GM18909 (cell line): ENCODE results near the gene MRPS11.
"Not testable (repeated sequence)": the region's sequence is repeated elsewhere in the genome, so short reads cannot be mapped to it uniquely, and the experiment has no call there.

ENCODE experiments used
- ATAC-seq: cut with Tn5 transposase; IDR thresholded peaks from one replicate; pipeline ENCODE4 v1.9.1; 2021; ENCODE audit warnings: mild to moderate bottlenecking; ENCODE audit not compliant: unreplicated experiment, poor library complexity

The MRPS11 gene

DNA sequence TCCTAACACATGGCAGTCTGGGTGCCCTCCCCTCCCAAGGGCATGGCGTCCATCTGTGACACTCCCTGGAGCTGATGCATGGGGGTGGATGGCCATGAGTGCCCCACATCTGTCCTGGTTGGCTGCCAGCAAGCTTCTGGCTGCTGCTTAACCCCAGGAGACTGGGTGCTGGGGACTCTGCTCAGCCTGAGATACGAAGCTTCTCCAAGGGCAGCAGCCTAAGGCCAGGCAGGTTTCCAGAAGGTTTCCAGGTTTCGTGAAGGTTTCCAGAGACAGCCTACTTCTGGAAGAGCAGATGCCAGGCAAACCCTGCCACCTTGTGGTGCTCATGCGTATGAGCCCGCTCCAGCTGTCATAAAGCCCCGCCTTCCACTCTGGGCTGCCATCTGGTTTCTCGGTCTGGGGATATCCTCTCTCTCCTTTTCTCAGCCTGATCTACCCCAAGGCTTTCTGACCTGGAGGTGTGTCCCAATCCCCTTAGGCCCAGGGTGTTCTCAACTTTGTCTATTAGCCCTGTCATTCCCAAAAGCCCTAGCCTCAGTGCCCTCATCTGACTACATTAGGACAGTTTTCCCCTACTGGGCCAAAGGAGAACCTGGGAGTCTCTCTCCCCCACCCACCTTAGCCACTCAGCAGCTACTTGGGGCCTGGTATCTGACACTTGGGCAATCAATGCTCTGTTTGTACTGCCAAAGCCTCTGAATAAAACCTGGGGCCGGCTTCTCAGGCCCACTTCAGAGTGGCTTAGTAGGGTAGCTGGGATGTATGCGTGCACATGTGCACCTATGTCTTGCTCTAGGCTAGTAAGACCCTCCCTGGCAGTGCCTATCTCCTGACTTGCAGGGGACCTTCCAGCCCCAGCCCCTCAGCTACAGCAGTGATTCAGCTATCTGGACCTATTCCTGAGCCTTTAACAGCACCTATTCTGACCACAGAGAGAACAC lies 12.4 kb upstream of the MRPS11 start:
- ATAC-seq = peak; percentile 90

DNA sequence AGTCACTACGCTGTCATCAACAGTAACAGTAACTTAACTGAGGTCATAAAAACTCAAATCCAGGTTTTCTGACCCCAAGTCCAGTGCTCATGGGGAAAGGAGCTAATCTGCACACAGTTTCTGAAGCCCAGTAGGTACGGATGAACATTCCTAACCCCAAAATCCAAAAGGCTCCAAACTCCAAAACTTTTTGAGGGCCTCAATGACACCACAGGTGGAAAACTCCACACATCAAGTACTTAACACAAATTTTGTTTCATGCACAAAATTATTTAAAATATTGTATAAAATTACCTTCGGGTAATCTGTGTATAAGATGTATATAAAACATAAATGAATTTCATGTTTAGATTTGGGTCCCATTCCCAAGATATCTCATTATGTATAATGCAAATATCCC lies 10.8 kb upstream of the MRPS11 start:
- no peak for ATAC-seq

DNA sequence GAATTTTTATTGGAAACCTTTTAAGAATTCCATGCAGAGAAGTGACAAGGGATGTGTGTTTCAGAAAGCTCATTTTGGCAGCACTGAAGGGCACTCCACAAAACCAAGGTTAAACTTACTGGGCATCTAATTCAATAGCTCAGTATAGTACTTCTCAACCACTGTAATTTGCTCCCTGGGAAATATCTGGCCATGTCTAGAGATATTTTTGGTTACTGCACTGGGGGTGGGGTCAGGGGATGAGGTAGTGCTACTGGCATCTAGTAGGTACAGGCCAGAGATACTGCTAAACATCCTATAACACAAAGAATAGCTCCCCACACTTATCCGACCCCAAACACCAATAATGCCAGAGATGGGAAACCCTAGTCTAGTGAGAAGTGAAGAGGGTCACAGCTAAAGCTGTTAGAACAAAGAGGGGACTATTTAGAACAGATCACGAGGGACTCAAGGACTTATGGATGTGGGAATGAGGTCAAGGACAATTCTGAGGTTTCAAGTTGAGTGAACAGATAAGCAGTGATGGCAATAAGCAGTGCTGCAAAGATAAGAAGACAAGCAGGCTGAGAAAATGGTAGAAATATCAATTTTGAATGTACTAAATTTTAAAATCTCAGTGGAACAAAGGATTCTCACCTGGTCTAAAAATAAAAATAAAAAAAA lies 3.5 kb upstream of the MRPS11 start:
- ATAC-seq = no peak

DNA sequence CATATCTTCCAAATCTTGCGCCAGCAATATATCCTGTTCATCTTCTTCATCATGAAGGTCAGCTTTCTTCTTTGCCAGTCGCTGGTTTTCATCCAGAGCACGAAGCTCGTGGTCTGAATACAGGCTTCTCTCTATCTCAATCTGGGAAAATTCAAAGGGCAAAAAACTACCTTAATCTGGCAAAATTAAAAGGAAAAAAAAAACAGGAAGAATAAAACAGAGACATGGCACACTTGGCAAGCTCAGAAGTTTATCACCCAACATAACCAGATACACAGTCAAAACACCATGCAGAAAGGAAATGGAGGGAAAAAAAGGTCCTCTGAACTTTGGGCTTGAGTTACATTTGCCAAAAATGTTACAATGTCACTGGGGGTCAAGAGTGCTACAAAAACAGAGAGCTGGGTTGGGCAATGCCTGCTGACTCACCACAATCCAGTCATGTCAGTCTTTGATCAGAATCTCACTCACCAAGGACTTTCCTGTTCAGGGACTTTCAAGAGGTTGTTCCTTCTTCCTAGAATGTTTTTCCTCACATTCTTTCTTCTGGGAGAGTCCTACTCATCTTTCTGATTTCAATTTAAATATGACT lies 1.8 kb upstream of the MRPS11 start:
- ATAC-seq = no peak

DNA sequence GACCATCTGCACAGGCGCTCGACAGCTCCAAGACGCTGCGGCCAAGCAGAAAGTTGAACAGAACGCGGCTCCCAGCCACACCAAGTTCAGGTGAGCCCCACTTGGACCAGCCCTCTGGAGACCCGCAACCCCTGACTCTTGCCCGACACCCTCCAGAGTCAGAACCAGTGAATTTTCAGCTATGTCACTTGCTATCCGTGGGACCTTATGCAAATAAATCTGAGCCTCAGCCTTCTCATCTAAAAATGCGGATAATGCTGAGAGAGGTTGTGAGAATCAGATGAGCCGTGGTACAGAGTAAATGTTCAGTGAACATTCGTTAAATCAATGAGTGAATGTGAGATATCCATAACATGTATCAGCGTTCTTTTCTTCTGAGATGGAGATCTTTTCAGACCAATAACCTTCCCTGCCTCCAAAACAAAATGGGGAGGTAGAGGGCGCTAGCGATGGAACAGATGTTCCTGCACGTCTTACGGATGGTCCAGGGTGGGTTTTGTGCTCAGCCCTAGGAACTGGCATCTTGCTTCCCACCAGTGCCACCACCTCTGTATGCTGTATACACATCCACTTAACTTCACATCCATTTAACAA lies 524 bp downstream of the MRPS11 start:
- ATAC-seq = no peak

DNA sequence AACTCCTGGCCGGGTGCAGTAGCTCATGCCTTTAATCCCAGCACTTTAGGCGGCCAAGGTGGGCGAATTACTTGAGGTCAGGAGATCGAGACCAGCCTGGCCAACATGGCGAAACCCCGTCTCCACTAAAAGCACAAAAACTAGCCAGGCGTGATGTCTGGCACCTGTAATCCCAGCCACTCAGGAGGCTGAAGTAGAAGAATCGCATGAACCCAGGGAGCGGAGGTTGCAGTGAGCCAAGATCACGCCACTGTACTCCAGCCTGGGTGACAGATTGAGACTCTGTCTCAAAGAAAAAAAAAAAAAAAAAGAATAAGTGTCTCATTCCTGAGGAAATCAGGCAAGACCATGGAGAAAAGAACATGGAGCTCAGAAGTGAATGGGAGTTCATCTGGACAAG lies 1.2 kb downstream of the MRPS11 start:
- not testable (repeated sequence) for ATAC-seq

DNA sequence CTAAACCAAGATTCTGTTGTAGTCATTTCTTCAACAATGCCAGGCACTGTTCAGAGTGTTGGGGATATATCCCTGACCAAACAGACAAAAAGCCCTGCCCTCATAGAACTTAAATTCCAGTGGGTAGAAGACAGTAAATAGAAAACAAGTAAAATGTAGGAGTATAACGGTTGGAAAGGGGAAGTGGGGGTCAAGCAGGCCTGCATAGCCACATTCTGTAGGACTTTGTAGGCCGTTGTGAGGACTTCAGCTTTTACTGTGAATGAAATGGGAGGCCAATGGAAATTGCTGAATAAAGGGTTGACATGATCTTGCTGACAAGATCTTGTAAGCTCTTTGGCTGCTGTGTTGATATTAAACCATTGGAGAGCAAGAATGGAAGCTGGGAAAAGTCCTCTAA lies 1.8 kb downstream of the MRPS11 start:
- no peak for ATAC-seq

DNA sequence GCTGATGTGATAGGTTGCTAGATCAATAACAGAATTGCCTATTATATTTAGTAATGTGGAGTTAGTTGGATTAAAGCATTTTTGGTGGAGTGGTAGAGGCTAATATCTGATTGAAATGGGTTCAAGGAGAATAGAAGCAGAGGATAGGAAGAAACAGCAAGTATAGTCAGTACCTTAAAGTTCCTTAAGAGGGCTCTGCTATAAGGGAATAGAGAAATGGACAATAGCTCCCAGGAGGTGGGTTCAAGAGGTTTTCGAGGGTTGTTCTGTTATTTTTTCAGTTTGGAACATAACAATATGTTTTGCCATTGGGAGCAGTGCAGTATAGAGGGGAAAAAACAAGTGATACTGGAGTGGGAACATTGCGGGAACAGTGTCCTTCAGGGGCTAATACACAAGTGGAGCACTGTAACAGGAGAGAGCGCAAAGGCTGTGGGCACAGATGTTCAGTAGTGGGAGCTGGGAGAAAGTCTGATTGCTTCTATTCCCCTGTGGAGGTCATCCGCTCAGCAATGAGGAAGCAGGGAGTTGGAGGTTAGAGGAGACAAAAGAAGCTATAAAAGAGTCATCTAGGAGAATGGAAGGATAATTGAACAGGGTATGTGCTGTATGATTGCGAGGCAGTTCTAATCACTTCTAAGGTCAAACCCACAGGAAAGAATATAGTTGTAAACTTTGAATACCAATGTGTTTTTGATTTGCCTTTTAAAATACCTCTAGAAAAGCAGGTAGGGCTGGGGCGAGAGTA lies 3.3 kb downstream of the MRPS11 start:
- no peak for ATAC-seq

DNA sequence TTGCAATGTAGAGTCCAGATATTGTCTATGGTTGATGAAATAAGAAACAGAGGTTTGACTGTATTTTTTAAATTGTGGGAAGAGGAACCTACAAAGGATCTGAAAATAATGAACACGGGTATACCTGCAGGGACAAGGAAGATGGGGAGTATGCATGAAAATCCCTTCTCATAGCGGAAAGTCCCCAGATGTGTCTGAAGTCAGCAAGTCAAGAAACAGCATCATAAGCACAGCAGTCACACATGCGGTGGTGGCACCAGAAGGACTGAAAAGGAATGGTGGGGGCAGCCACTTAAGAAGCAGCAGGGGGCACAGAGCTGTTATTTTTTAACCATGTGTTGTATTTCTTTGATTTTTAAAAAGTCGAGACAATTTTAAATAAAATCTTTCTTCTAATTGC lies 4.7 kb downstream of the MRPS11 start:
- ATAC-seq = no peak

DNA sequence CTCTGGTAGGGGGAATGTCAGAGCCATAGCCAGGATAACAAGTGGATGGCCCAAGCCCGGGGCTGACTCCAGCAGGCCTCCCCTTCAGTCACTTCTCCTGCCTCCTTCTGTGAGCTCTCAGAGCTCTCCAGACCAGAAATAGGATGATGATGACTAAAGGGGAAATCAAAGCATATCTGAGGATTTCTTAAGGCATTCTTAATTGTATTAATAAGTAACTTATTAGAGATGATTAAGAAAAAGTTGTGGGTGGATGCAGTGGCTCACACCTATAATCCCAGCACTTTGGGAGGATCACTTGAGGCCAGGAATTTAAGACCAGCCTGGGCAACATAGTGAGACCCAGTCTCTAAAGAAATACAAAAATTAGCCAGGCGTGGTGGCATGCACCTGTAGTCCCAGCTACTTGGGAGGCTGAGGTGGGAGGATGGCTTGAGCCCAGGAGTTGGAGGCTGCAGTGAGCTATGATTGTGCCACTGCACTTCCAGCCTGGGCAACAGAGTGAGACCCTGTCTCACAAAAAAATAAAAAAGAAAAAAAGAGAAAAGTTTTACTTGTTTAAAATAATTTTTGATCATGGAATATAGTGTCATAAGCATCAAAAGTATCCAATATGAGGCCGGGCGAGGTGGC lies 6.3 kb downstream of the MRPS11 start:
- not testable (repeated sequence) for ATAC-seq

DNA sequence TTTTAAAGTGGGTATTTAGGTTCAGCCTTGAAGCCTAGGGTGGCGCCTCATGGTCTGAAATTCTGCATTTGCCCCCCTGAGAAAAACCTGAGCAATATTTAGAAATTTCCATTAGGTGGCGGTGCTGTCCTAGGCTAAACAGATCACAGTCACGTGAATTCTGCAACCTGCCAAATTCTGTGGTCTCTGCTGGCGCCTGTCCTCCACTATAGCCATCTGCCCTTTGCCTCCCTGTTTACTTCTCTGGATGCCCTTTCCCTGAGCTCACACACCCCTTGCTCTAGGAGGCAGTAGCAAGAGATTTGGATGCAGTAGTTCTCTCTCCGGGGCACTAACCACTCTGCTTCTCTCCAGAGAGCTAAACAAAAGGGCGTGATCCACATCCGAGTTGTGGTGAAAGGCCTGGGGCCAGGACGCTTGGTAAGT lies 9.1 kb downstream of the MRPS11 start:
- peak; percentile 52 for ATAC-seq

DNA sequence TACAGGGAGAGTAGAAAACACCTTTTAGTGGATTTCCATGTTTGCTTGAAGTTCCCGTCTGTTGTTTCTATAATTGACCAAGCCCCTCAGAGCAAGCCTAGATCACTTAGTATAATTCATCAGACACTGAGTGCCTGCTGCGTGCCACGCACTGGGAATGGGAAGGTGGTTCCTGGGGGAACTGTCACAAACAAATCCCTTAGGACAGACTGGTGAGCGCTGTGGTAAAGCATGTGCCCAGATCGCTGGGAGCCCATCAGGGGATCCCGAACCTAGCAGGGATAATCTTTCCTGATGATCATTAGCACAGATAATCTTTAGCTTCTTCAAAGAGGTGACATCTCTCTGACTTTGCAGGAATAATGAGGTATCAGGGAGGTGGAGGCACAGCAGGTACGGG lies 9.6 kb downstream of the MRPS11 start:
- no peak for ATAC-seq

DNA sequence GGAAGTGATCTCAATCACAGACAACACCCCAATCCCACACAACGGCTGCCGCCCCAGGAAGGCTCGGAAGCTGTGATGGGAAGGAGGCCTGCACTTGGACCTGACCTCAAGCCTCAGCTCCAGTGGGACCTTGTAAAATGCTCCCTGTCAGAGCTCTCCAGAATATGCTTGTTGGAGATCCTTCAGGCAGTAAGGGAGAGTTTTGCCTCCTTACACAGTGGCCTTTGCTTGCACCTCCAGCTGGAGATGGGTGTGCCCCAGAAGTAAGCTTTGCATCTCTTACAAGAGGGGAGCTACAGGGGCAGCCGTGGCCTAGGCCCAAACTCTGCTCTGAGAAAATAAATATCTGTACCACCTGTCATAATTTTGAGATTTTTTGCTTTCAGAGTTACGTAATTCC lies 10.4 kb downstream of the MRPS11 start:
- no peak for ATAC-seq

DNA sequence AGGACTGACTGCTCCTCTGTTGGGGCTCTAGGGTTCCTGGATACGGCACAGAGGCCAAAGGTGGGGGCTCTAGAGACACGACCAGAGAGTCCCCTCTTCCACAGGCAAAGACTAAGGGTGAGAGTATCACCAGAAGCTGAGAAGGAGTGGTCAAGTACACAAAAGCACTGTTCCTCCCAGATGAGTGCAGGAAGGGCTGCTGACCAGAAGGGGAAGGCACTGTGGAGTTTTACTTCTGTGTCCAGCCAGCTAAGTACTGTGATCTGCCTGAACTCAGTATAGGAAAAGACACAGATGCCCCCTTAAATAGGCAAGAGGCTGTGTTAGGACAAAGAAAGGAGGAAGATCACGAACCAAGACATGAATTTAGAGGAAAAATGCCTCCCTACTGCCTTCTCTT lies 11.7 kb downstream of the MRPS11 start:
- ATAC-seq = no peak

DNA sequence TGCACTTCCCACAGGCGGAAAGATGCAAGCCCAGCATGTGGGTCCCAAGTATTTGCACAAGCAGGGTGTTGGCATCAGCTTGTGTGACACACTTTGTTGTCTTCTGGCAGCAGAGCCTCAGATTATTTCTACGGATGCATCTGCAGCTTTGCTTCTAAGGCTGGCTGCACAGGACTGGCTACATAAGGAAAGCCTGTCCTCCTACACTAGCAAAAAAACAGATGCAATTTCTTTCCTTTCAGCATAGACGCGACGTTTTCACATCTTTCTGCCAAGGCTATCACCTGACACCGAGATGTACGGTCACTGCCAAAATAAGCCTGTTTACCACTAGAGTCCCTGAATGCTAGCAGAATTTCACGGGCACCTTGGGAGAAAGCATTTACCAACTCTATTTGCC lies 13.5 kb downstream of the MRPS11 start:
- no peak for ATAC-seq

DNA sequence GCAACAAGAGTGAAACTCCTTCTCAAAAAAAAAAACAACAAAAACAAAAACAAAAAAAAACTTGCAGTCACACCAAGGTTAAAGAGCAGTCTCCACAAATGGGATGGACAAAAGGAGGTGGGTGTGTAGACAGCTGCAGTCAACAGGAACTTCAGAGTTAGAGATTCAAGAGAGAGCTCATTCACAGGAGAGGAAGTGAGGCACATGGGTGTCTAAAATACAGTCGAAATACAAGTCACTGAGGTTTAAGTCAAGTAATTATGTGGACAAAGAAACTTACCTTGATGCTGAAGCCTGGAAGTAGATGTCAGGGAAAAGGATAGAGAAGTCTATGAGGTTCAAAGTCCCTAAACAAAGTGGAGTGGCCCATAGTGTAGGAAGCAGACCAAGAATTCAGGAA lies 14.8 kb downstream of the MRPS11 start:
- ATAC-seq = no peak

DNA sequence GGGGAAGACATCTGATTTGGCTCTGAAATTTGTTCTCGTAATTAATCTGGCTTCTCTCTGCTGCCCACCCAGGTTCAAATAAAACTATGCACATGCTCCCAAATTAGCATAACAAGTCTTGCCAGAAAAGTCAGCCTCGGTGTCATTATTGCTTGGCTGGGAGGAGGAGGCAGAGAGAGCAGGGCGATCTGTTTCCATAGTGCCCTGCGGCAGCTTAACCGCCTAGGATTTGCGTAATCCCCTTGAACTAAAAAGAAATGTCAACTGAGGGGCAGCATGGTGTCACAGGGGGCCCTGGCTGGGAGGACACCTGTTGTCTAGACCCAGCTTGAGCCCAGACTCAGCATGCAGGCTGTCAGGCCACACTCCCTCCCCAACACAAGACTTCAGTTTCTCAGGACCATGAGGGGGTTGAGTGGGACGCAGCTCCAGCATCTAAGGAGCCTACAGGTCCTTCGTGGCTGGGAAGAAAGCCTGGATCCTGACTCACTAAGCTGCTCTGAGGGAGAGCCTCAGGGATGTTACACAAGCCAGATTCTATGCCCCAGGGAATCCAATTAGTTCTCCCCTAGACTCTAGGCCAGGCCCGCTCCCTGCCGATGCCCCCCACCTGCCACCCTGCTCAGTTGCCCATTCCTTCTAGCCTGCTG lies 17.3 kb downstream of the MRPS11 start:
- no peak for ATAC-seq

DNA sequence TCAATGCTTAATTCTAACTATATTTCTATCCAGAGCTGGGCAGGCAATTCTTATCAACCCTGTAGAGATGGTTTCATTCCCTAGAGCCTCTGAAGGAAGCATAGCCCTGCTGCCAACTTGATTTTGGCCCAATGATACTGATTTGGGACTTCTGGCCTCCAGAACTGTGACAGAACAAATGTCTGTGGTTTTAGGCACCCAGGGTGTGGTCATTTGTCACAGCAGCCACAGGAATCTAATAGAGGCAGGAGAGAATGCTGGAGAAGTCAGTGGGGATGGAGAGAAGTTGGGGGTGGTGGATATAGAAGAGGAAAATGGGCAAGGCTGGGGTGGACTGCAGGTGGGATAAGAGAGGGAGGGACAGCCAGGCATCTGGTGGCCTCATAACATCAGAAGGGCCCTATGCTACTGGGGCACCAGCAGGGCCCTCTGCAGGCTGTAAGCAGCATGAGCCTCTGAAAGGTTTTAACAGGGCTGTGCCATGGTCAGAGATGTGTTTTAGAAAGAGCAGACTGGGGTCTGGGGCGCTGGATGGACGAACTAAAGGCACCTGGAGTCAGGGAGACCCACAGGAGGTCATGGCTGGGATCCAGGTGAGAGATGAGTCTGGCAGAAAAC lies 19.8 kb downstream of the MRPS11 start:
- no peak for ATAC-seq
